Left renal pelvis (tissue), 4 donors: ENCODE measurements around the gene RGL2. TPM values are rescaled to one million over a fixed set of nuclear protein-coding genes. Genes with fewer than 3 reads are reported as not detected.

Experiments used
- DNase-seq, 4 donors: peaks; one replicate each; pipeline ENCODE4 v3.0.0-alpha.2; 2013; ENCODE audit warnings: low read depth in 4 of 4, low spot score in 3 of 4
- polyA plus RNA-seq, 4 donors: library from polyadenylated mRNA; unstranded; fragments of 120-200 nt; gene quantifications; one replicate each; pipeline ENCODE4 v1.2.1, GENCODE V29; 2013; ENCODE audit not compliant: insufficient read length in 4 of 4

The RGL2 gene
- polyA plus RNA-seq, 4 donors: 96.7 to 133 (median 103) TPM

GRCh38 chr6:33248932-33249731 lies 49.6 kb downstream of the RGL2 start:
- DNase-seq: peak; percentile 92 to 97 (median 93)

- DNase-seq: no peak
Observed at GRCh38 chr6:33248643-33248931, 50.2 kb downstream of the RGL2 start.

GRCh38 chr6:33247977-33248642 lies 50.6 kb downstream of the RGL2 start:
- peak; percentile 80 to 81 (median 80) for DNase-seq

GRCh38 chr6:33243476-33243875 lies 55.3 kb downstream of the RGL2 start:
- no peak for DNase-seq

GRCh38 chr6:33241968-33242367 lies 56.8 kb downstream of the RGL2 start:
- DNase-seq: no peak

Other genes with a start within 250 kb of the RGL2 start
- gene HLA-DPA1, start 225.3 kb downstream of the RGL2 start, polyA plus RNA-seq: 10 to 100 TPM; 17.1 to 20.5 (median 18.3) TPM
- gene HLA-DPB1, start 223.0 kb downstream of the RGL2 start, polyA plus RNA-seq: 10 to 100 TPM; 16.7 to 20.4 (median 17.2) TPM
- 1 to 10 TPM; 3.0 to 6.9 (median 4.1) TPM for gene COL11A2, start 106.5 kb downstream of the RGL2 start, polyA plus RNA-seq
- gene RXRB, start 98.3 kb downstream of the RGL2 start, polyA plus RNA-seq: 10 to 100 TPM; 47.0 to 66.5 (median 55.5) TPM
- gene SLC39A7, start 98.1 kb downstream of the RGL2 start, polyA plus RNA-seq: 100 to 1,000 TPM in 3 of 4 donors, 10 to 100 TPM in 1; 91.9 to 139 (median 116) TPM
- gene HSD17B8, start 94.3 kb downstream of the RGL2 start, polyA plus RNA-seq: 10 to 100 TPM; 10.7 to 29.1 (median 22.2) TPM
- gene RING1, start 90.4 kb downstream of the RGL2 start, polyA plus RNA-seq: 10 to 100 TPM; 52.8 to 70.6 (median 56.2) TPM
- gene VPS52, start 27.1 kb downstream of the RGL2 start, polyA plus RNA-seq: 10 to 100 TPM; 53.1 to 96.0 (median 75.1) TPM
- gene RPS18, start 26.9 kb downstream of the RGL2 start, polyA plus RNA-seq: 1,000 to 10,000 TPM; 2,948 to 3,391 (median 3,096) TPM
- 1 to 10 TPM; 2.5 to 5.0 (median 3.8) TPM for gene B3GALT4, start 21.8 kb downstream of the RGL2 start, polyA plus RNA-seq
- 10 to 100 TPM; 54.9 to 82.1 (median 59.9) TPM for gene WDR46, start 9.7 kb downstream of the RGL2 start, polyA plus RNA-seq
- gene PFDN6, start 9.3 kb downstream of the RGL2 start, polyA plus RNA-seq: 10 to 100 TPM; 41.9 to 78.2 (median 75.1) TPM
- 10 to 100 TPM; 26.9 to 49.5 (median 38.4) TPM for gene TAPBP, start 15.1 kb upstream of the RGL2 start, polyA plus RNA-seq
- gene ZBTB22, start 18.8 kb upstream of the RGL2 start, polyA plus RNA-seq: 10 to 100 TPM; 20.1 to 25.5 (median 21.4) TPM
- 10 to 100 TPM; 45.3 to 58.9 (median 54.1) TPM for gene DAXX, start 24.0 kb upstream of the RGL2 start, polyA plus RNA-seq
- gene KIFC1, start 92.9 kb upstream of the RGL2 start, polyA plus RNA-seq: 10 to 100 TPM; 35.0 to 47.3 (median 37.7) TPM
- 10 to 100 TPM; 65.4 to 87.7 (median 73.4) TPM for gene PHF1, start 112.1 kb upstream of the RGL2 start, polyA plus RNA-seq
- 100 to 1,000 TPM; 150 to 250 (median 226) TPM for gene CUTA, start 119.2 kb upstream of the RGL2 start, polyA plus RNA-seq
- 10 to 100 TPM; 20.9 to 42.3 (median 33.1) TPM for gene SYNGAP1, start 121.1 kb upstream of the RGL2 start, polyA plus RNA-seq
- 10 to 100 TPM in 3 of 4 donors, 1 to 10 TPM in 1; 9.2 to 17.6 (median 14.2) TPM for gene ZBTB9, start 155.6 kb upstream of the RGL2 start, polyA plus RNA-seq